Measurements from ENCODE around the gene MYO10.

GRCh38 chr5:16927613-16928012 lies 8.5 kb downstream of the MYO10 start:
- TF ChIP-seq CTCF (IDR thresholded peaks at IDR 0.05) (no peak), POLR2A (IDR thresholded peaks at IDR 0.05) (no peak)
